Thyroid gland (tissue), 4 donors: Measurements from ENCODE around the gene RPL4. TPM values are rescaled to one million over a fixed set of nuclear protein-coding genes. Genes with fewer than 3 reads are reported as not detected.
"Not testable (repeated sequence)": the region's sequence is repeated elsewhere in the genome, so short reads cannot be mapped to it uniquely, and the experiment has no call there.

Experiments used
- DNase-seq, 2 donors: peaks; one replicate each; pipeline ENCODE4 v3.0.0-alpha.2; 2019
- H3K27ac ChIP-seq, 3 donors: fragments of 200-600 bp; sonication (generic); 1 replicate in 2 of 3; 2 replicates in 1 of 3; pipeline ENCODE4 v1.5.1; 2016 to 2019; ENCODE audit warnings: mild to moderate bottlenecking in 1 of 3, moderate library complexity in 1 of 3
- H3K27me3 ChIP-seq: fragments of 200-600 bp; sonication (generic); one replicate; pipeline ENCODE4 v1.5.1; 2019
- H3K36me3 ChIP-seq, 2 donors: fragments of 200-600 bp; sonication (generic); one replicate each; pipeline ENCODE4 v1.5.1; 2016 to 2019
- H3K4me1 ChIP-seq, 2 donors: fragments of 200-600 bp; sonication (generic); one replicate each; pipeline ENCODE4 v1.5.1; 2017 to 2019
- H3K4me3 ChIP-seq, 3 donors: fragments of 200-600 bp; sonication (generic); replicated peaks in 1 of 3; 1 replicate in 2 of 3; 2 replicates in 1 of 3; pipeline ENCODE4 v1.5.1; 2016; ENCODE audit warnings: mild to moderate bottlenecking in 1 of 3
- H3K9me3 ChIP-seq: fragments of 200-600 bp; sonication (generic); one replicate; pipeline ENCODE4 v1.5.1; 2017
- POLR2A ChIP-seq, 2 donors: fragments of 450-650 bp; IDR thresholded peaks; one replicate each; pipeline ENCODE4 v1.6.1; 2017; ENCODE audit warnings: antibody characterized with exemption in 2 of 2, mild to moderate bottlenecking in 2 of 2, moderate library complexity in 1 of 2
- WGBS, 2 donors: methylation state at CpG; one replicate each; pipeline ENCODE4 v1.1.5; 2017; 5-methylcytosine and 5-hydroxymethylcytosine counted together
- intact Hi-C: fragments of 100-400 bp; cut with DNase I; formaldehyde crosslinking; loops from one replicate; pipeline ENCODE4 v1.15.1; 2023
- total RNA-seq, 4 donors: library from RNA; depleted of rRNA; stranded (reverse); fragments of >200 nt; gene quantifications; one replicate each; pipeline ENCODE4 v1.2.3, GENCODE V29; 2016
- TF ChIP-seq, protein P1 (sequence below), 6 experiments: fragments of 200-600 bp in 3 of 6; fragments of 450-650 bp in 3 of 6; sonication (generic) in 3 of 6; IDR thresholded peaks; one replicate each; pipeline ENCODE4 v1.5.1; 2016 to 2019; ENCODE audit warnings: antibody characterized with exemption in 6 of 6, mild to moderate bottlenecking in 2 of 6, inconsistent platforms in 1 of 6, moderate library complexity in 1 of 6

The RPL4 gene
- total RNA-seq, 4 donors from 2014 or later: 3,485 to 7,540 (median 5,598) TPM

DNA sequence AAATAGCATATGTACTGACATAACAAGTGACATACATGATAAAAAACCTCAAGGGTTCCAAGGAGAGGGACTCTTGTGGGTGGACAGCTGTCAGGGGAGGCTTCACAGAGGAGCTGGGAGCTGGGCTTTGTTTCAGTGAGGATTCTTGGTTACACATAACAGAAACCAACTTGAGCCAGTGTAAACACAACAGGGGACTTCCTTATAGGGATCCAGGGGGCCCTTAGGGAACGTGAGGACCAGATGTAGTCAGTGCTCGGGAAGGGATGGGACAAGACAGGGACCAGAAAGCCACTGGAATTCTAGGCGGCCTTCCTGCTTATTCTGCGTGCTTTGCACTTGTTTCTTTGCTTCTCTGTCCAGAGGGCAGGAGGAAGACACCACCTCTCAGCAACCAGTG, 42.0 kb downstream of the RPL4 start:
- intact Hi-C loops: no loop called here
- no peaks in the 10 kb centered on the region for H3K4me1 ChIP-seq
- H3K27ac ChIP-seq: no peak overlapping the region
- no peak for DNase-seq
- TF ChIP-seq, protein P1, sequence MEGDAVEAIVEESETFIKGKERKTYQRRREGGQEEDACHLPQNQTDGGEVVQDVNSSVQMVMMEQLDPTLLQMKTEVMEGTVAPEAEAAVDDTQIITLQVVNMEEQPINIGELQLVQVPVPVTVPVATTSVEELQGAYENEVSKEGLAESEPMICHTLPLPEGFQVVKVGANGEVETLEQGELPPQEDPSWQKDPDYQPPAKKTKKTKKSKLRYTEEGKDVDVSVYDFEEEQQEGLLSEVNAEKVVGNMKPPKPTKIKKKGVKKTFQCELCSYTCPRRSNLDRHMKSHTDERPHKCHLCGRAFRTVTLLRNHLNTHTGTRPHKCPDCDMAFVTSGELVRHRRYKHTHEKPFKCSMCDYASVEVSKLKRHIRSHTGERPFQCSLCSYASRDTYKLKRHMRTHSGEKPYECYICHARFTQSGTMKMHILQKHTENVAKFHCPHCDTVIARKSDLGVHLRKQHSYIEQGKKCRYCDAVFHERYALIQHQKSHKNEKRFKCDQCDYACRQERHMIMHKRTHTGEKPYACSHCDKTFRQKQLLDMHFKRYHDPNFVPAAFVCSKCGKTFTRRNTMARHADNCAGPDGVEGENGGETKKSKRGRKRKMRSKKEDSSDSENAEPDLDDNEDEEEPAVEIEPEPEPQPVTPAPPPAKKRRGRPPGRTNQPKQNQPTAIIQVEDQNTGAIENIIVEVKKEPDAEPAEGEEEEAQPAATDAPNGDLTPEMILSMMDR (IDR thresholded peaks at IDR 0.05): no peak
- no peak for TF ChIP-seq POLR2A (IDR thresholded peaks at IDR 0.05)
- no peak overlapping the region for H3K4me3 ChIP-seq
- no peaks in the 10 kb centered on the region for H3K27me3 ChIP-seq
- no peaks in the 10 kb centered on the region for H3K36me3 ChIP-seq
- no peaks in the 10 kb centered on the region for H3K9me3 ChIP-seq
- 81 to 92% methylated on average over 4 of the region's 4 CpGs for WGBS, 2 donors

GRCh38 chr15:66461917-66462316, 42.7 kb downstream of the RPL4 start:
- intact Hi-C loops: no loop called here
- H3K27me3 ChIP-seq: no peaks in the 10 kb centered on the region
- no peak overlapping the region for H3K27ac ChIP-seq
- no peaks in the 10 kb centered on the region for H3K4me1 ChIP-seq
- H3K9me3 ChIP-seq: no peaks in the 10 kb centered on the region
- H3K4me3 ChIP-seq: no peak overlapping the region
- WGBS, 2 donors: 90 to 94% methylated on average over 2 of the region's 2 CpGs
- TF ChIP-seq, protein P1 (IDR thresholded peaks at IDR 0.05): no peak
- no peak for TF ChIP-seq POLR2A (IDR thresholded peaks at IDR 0.05)
- no peaks in the 10 kb centered on the region for H3K36me3 ChIP-seq
- no peak for DNase-seq

DNA sequence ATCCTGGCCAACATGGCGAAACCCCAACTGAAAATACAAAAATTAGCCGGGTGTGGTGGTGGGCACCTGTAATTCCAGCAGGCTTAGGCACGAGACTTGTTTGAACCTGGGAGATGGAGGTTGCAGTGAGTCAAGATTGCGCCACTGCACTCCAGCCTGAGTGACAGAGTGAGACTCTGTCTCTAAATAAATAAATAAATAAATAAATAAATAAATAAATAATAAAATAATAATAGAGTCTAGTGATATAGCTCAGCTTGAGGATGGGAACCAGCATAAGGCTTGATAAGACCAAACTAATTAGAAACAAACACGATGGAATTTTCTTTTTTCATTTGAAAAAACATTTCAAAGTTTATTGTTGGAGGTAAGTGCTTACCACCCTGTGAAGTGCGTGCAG, 43.4 kb downstream of the RPL4 start:
- H3K9me3 ChIP-seq, intact Hi-C loops, DNase-seq, H3K4me3 ChIP-seq, H3K4me1 ChIP-seq, H3K27me3 ChIP-seq, H3K36me3 ChIP-seq, H3K27ac ChIP-seq: not testable (repeated sequence)
- WGBS, 2 donors: 95 to 98% methylated on average over 6 of the region's 6 CpGs

GRCh38 chr15:66459818-66460615, 44.6 kb downstream of the RPL4 start:
- Histone ChIP-seq H3K36me3 (no peaks in the 10 kb centered on the region), H3K9me3 (no peaks in the 10 kb centered on the region), H3K27ac (no peak overlapping the region), H3K4me3 (no peak overlapping the region), H3K4me1 (no peaks in the 10 kb centered on the region), H3K27me3 (no peaks in the 10 kb centered on the region)
- intact Hi-C loops: no loop called here
- TF ChIP-seq POLR2A (IDR thresholded peaks at IDR 0.05): no peak
- TF ChIP-seq, protein P1 (IDR thresholded peaks at IDR 0.05): no peak
- WGBS, 2 donors: 47 to 59% methylated on average over 3 of the region's 3 CpGs
- DNase-seq: peak; percentile 66 to 69

GRCh38 chr15:66456211-66456610, 48.4 kb downstream of the RPL4 start:
- DNase-seq: no peak
- no peaks in the 10 kb centered on the region for H3K4me1 ChIP-seq
- no peaks in the 10 kb centered on the region for H3K27me3 ChIP-seq
- H3K36me3 ChIP-seq: no peaks in the 10 kb centered on the region
- H3K9me3 ChIP-seq: no peaks in the 10 kb centered on the region
- no peak overlapping the region for H3K27ac ChIP-seq
- 83 to 89% methylated on average over 3 of the region's 3 CpGs for WGBS, 2 donors
- TF ChIP-seq POLR2A (IDR thresholded peaks at IDR 0.05): no peak
- TF ChIP-seq, protein P1 (IDR thresholded peaks at IDR 0.05): no peak
- no peak overlapping the region for H3K4me3 ChIP-seq
- intact Hi-C loops: no loop called here
